Hepatocyte (in vitro differentiated cells): ENCODE measurements around the gene DYSF. TPM values are rescaled to one million over a fixed set of nuclear protein-coding genes. Genes with fewer than 3 reads are reported as not detected.

Source experiments
- DNase-seq: peaks from one replicate; pipeline ENCODE4 v3.0.0-alpha.2; 2016; ENCODE audit warnings: low spot score
- H2AFZ ChIP-seq: fragments of 200-600 bp; sonication (generic); 2 replicates; pipeline ENCODE4 v1.6.0; 2016; ENCODE audit warnings: antibody characterized with exemption, mild to moderate bottlenecking
- H3K27ac ChIP-seq: fragments of 200-600 bp; sonication (generic); 2 replicates; pipeline ENCODE4 v1.5.1; 2016; ENCODE audit warnings: mild to moderate bottlenecking
- H3K27me3 ChIP-seq: fragments of 200-600 bp; sonication (generic); 2 replicates; pipeline ENCODE4 v1.6.1; 2016
- H3K36me3 ChIP-seq: fragments of 200-600 bp; sonication (generic); replicated peaks from 2 replicates; pipeline ENCODE4 v1.5.1; 2016; ENCODE audit warnings: low read depth; ENCODE audit not compliant: insufficient read depth
- H3K4me1 ChIP-seq: fragments of 200-600 bp; sonication (generic); 2 replicates; pipeline ENCODE4 v1.5.1; 2016; ENCODE audit warnings: mild to moderate bottlenecking, moderate library complexity; ENCODE audit not compliant: insufficient read depth
- H3K4me2 ChIP-seq: fragments of 200-600 bp; sonication (generic); 2 replicates; pipeline ENCODE4 v1.6.0; 2016
- H3K4me3 ChIP-seq: fragments of 200-600 bp; sonication (generic); 2 replicates; pipeline ENCODE4 v1.5.1; 2016; ENCODE audit warnings: mild to moderate bottlenecking
- H3K79me2 ChIP-seq: fragments of 200-600 bp; sonication (generic); 2 replicates; pipeline ENCODE4 v1.6.0; 2017; ENCODE audit warnings: mild to moderate bottlenecking
- H3K9me2 ChIP-seq: fragments of 200-600 bp; sonication (generic); replicated peaks from 2 replicates; pipeline ENCODE4 v1.6.0; 2017; ENCODE audit warnings: mild to moderate bottlenecking; ENCODE audit not compliant: insufficient read depth
- H3K9me3 ChIP-seq: fragments of 200-600 bp; sonication (generic); 2 replicates; pipeline ENCODE4 v1.5.1; 2016; ENCODE audit warnings: low read depth, mild to moderate bottlenecking
- H4K20me1 ChIP-seq: fragments of 200-600 bp; sonication (generic); 2 replicates; pipeline ENCODE4 v1.6.0; 2016; ENCODE audit warnings: mild to moderate bottlenecking; ENCODE audit not compliant: insufficient read depth, poor library complexity, severe bottlenecking
- CTCF ChIP-seq: fragments of 200-600 bp; sonication (generic); IDR thresholded peaks from 2 replicates; pipeline ENCODE4 v1.5.1; 2016; ENCODE audit warnings: antibody characterized with exemption, mild to moderate bottlenecking; ENCODE audit not compliant: poor library complexity
- EZH2 ChIP-seq: fragments of 200-600 bp; sonication (generic); IDR thresholded peaks from 2 replicates; pipeline ENCODE4 v1.6.1; 2016; ENCODE audit warnings: antibody characterized with exemption, mild to moderate bottlenecking, borderline replicate concordance
- EZH2phosphoT487 ChIP-seq: fragments of 200-600 bp; sonication (generic); IDR thresholded peaks from one replicate; pipeline ENCODE4 v1.6.1; 2018; ENCODE audit warnings: antibody characterized with exemption, mild to moderate bottlenecking, low read depth, moderate library complexity; ENCODE audit not compliant: unreplicated experiment, severe bottlenecking
- WGBS: methylation state at CpG from one replicate; pipeline ENCODE4 v1.1.6; 2016; ENCODE audit warnings: low lambda C conversion rate; ENCODE audit errors: missing lambda C conversion rate; 5-methylcytosine and 5-hydroxymethylcytosine counted together
- polyA plus RNA-seq: library from polyadenylated mRNA; unstranded; fragments of >200 nt; fragmentation: Nextera tagmentation; extraction: Ambion mirVana; gene quantifications from 2 replicates; pipeline ENCODE4 v1.2.1, GENCODE V29; 2016
- total RNA-seq: library from RNA; depleted of rRNA; stranded (reverse); fragments of >200 nt; gene quantifications from 2 replicates; pipeline ENCODE4 v1.2.3, GENCODE V29; 2014

Gene DYSF
- total and polyA plus RNA-seq, 2 experiments from 2014 or later = 0.25 to 0.90 TPM

- WGBS = 92% methylated on average over 17 of the region's 17 CpGs
- Histone ChIP-seq H3K4me2 (no peak overlapping the region), H3K27ac (no peak overlapping the region), H4K20me1 (no peaks in the 10 kb centered on the region), H3K9me3 (no peaks in the 10 kb centered on the region), H3K9me2 (no peaks in the 10 kb centered on the region), H3K4me1 (no peaks in the 10 kb centered on the region), H3K4me3 (no peak overlapping the region), H3K27me3 (no peaks in the 10 kb centered on the region), H3K36me3 (no peaks in the 10 kb centered on the region), H3K79me2 (no peaks in the 10 kb centered on the region), H2AFZ (no peak overlapping the region)
- DNase-seq = no peak
- no peak for TF ChIP-seq EZH2
- TF ChIP-seq CTCF = no peak
- TF ChIP-seq EZH2phosphoT487 = no peak
Observed at GRCh38 chr2:71612581-71613402, 159.4 kb downstream of the DYSF start.

DNA sequence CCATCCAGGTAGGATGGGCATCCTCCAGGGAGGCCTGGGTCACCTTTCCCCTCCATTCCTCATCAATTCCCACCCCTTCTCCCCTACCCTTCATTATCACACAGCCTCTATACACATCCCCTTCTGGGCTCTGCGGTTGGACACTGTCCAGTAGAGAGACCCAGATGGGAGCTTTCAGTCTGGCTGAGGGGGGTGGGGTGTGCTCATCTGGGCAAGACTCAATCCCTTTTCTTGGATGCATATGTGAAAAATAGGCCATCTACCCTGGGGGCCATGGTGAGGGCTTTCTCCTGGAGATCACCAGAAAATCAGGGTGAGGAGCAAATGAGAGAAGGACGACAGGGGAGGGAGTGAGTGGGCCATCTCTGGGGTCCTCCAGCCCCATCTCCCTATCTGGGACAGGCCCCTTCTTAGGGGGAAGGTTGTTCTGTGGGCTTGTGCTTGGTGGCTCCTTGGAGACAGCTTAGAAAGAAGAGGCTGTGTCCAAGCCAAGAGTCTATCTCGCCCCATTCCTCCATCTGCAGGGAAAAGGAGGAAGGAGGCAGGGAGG, 160.1 kb downstream of the DYSF start:
- Histone ChIP-seq H3K9me3 (no peaks in the 10 kb centered on the region), H2AFZ (no peak overlapping the region), H3K4me1 (no peaks in the 10 kb centered on the region), H3K9me2 (no peaks in the 10 kb centered on the region), H4K20me1 (no peaks in the 10 kb centered on the region), H3K27ac (no peak overlapping the region), H3K27me3 (no peaks in the 10 kb centered on the region), H3K36me3 (no peaks in the 10 kb centered on the region), H3K4me3 (no peak overlapping the region), H3K79me2 (no peaks in the 10 kb centered on the region), H3K4me2 (no peak overlapping the region)
- TF ChIP-seq EZH2 (no peak), CTCF (no peak), EZH2phosphoT487 (no peak)
- DNase-seq = no peak
- 98% methylated on average over 3 of the region's 3 CpGs for WGBS

- H3K27me3 ChIP-seq = no peaks in the 10 kb centered on the region
- no peaks in the 10 kb centered on the region for H3K9me3 ChIP-seq
- H3K4me3 ChIP-seq = no peak overlapping the region
- H3K27ac ChIP-seq = no peak overlapping the region
- H3K4me1 ChIP-seq = no peaks in the 10 kb centered on the region
- H3K79me2 ChIP-seq = no peaks in the 10 kb centered on the region
- TF ChIP-seq EZH2 = no peak
- TF ChIP-seq CTCF = no peak
- TF ChIP-seq EZH2phosphoT487 = no peak
- H3K36me3 ChIP-seq = no peaks in the 10 kb centered on the region
- WGBS = 97% methylated on average over 8 of the region's 8 CpGs
- no peaks in the 10 kb centered on the region for H3K9me2 ChIP-seq
- no peak for DNase-seq
- H3K4me2 ChIP-seq = no peak overlapping the region
- no peak overlapping the region for H2AFZ ChIP-seq
- H4K20me1 ChIP-seq = no peaks in the 10 kb centered on the region
Observed at GRCh38 chr2:71613953-71614925, 160.9 kb downstream of the DYSF start.
